GM12892 (cell line): ENCODE results near the gene SGPP2.
A peak's percentile ranks its signal among the peaks of the same experiment; 100 is the strongest.

Source experiments
- DNase-seq: peaks from one replicate; pipeline ENCODE4 v3.0.0; 2011; ENCODE audit not compliant: insufficient read length
- FAIRE-seq: peaks from 2 replicates; lab custom pipeline; 2011; peaks lifted over from hg19 to GRCh38; lab: Jason Lieb, UNC
- POLR2A ChIP-seq: IDR thresholded peaks from 2 replicates; pipeline ENCODE4 v1.6.1; 2011; ENCODE audit warnings: low read depth, low read length, control low read depth
- POLR2AphosphoS5 ChIP-seq: IDR thresholded peaks from 2 replicates; pipeline ENCODE4 v1.6.1; 2011; ENCODE audit warnings: low read depth, low read length, control low read depth
- TAF1 ChIP-seq: IDR thresholded peaks from 2 replicates; pipeline ENCODE4 v1.6.1; 2011; ENCODE audit warnings: low read depth, mild to moderate bottlenecking, control low read depth, low read length, borderline replicate concordance

Gene SGPP2

GRCh38 chr2:222413295-222413911 lies 10.9 kb upstream of the SGPP2 start:
- DNase-seq (no peak), FAIRE-seq (no peak)
- no peak for TF ChIP-seq POLR2A
- no peak for TF ChIP-seq TAF1
- no peak for TF ChIP-seq POLR2AphosphoS5

DNA sequence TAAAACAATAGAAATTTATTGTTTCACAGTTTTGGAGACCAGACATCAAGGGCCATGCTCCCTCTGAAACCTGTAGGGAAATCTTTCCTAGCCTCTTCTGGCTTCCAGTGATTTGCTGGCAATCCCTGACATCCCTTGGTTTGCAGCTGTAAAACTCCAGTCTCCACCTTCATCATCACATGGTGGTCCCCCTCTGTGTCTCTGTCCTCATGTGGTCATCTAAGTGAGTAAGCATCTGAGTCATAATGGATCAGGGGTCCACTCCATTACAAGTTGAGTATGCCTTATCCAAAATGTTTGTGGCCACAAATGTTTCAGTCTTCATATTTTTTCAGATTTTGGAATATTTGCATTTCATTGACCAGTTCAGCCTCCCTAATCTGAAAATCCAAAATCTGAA lies 5.6 kb upstream of the SGPP2 start:
- DNase-seq (no peak), FAIRE-seq (no peak)
- TF ChIP-seq POLR2A = no peak
- TF ChIP-seq POLR2AphosphoS5 = no peak
- TF ChIP-seq TAF1 = no peak

DNA sequence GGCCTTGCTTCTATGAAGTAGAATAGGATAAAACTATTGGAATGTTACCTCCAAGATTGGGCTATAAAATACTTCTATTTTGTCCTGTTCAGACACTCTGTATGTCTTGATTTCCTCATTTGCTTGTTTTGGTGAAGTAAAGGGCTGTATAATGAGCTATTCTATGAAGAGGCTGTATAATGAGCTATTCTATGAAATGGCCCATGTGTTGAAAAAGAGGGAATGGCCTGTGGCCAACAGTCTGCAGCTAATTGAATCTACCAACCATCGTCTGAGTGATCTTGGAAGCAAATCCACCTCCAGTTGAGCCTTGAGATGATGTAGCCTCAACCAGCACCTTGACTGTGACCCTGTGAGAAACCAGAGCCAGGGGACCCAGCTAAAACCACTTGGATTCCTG lies 3.8 kb upstream of the SGPP2 start:
- DNase-seq = no peak
- TF ChIP-seq TAF1 (no peak), POLR2AphosphoS5 (no peak), POLR2A (no peak)
- no peak for FAIRE-seq

GRCh38 chr2:222421626-222422025 lies 2.7 kb upstream of the SGPP2 start:
- TF ChIP-seq POLR2AphosphoS5 (no peak), TAF1 (no peak), POLR2A (no peak)
- peak; percentile 81 for FAIRE-seq
- no peak for DNase-seq

- no peak for FAIRE-seq
- no peak for TF ChIP-seq POLR2AphosphoS5
- no peak for TF ChIP-seq TAF1
- TF ChIP-seq POLR2A = no peak
- DNase-seq = no peak
These were observed 1.2 kb upstream of the SGPP2 start for GRCh38 chr2:222423186-222423585.

GRCh38 chr2:222423632-222424275 lies 589 bp upstream of the SGPP2 start:
- DNase-seq (no peak), FAIRE-seq (peak; percentile 88)
- TF ChIP-seq POLR2A = peak; percentile 78
- peak; percentile 53; the same call in 1 of the 2 replicates for TF ChIP-seq TAF1
- TF ChIP-seq POLR2AphosphoS5 = peak; percentile 56; the same call in 1 of the 2 replicates

GRCh38 chr2:222424729-222425671 lies 657 bp downstream of the SGPP2 start:
- FAIRE-seq (peak; percentile 92), DNase-seq (peak; percentile 27)
- TF ChIP-seq POLR2A (no peak), TAF1 (0 out of 2 replicates have a peak, but pooled peaks have one; percentile 24), POLR2AphosphoS5 (no peak)

GRCh38 chr2:222427646-222428301 lies 3.4 kb downstream of the SGPP2 start:
- FAIRE-seq (peak; percentile 94), DNase-seq (no peak)
- TF ChIP-seq TAF1 (no peak), POLR2A (no peak), POLR2AphosphoS5 (no peak)

- DNase-seq (no peak), FAIRE-seq (no peak)
- TF ChIP-seq TAF1 (no peak), POLR2AphosphoS5 (no peak), POLR2A (no peak)
These were observed 5.7 kb downstream of the SGPP2 start for GRCh38 chr2:222430071-222430470.

DNA sequence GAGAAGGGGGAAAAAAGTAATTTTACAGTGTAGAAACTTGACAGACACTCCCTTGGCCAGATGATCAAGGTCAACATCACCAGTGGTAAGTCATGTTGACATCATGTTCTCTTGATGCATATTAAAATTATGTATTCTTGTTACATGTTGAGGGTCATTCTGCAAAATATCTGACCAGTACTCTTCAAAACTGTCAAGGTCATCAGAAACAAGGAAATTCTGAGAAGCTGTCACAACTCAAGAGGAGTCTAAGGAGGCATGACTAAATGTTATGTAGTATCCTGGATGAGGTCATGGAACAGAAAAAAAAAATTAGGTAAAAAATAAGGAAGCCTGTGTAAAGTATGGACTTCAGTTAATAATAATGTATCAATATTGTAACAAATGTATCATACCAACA lies 6.3 kb downstream of the SGPP2 start:
- FAIRE-seq (no peak), DNase-seq (no peak)
- TF ChIP-seq TAF1 (no peak), POLR2AphosphoS5 (no peak), POLR2A (no peak)

- no peak for TF ChIP-seq TAF1
- no peak for TF ChIP-seq POLR2A
- TF ChIP-seq POLR2AphosphoS5 = no peak
- FAIRE-seq (no peak), DNase-seq (no peak)
These were observed 7.5 kb downstream of the SGPP2 start for GRCh38 chr2:222431869-222432268.
